Measurements from ENCODE around the gene PCSK6. TPM values are rescaled to one million over a fixed set of nuclear protein-coding genes. Genes with fewer than 3 reads are reported as not detected.

PCSK6 gene
- total RNA-seq, 1 donor from 2014 or later, result 1.8 TPM

DNA sequence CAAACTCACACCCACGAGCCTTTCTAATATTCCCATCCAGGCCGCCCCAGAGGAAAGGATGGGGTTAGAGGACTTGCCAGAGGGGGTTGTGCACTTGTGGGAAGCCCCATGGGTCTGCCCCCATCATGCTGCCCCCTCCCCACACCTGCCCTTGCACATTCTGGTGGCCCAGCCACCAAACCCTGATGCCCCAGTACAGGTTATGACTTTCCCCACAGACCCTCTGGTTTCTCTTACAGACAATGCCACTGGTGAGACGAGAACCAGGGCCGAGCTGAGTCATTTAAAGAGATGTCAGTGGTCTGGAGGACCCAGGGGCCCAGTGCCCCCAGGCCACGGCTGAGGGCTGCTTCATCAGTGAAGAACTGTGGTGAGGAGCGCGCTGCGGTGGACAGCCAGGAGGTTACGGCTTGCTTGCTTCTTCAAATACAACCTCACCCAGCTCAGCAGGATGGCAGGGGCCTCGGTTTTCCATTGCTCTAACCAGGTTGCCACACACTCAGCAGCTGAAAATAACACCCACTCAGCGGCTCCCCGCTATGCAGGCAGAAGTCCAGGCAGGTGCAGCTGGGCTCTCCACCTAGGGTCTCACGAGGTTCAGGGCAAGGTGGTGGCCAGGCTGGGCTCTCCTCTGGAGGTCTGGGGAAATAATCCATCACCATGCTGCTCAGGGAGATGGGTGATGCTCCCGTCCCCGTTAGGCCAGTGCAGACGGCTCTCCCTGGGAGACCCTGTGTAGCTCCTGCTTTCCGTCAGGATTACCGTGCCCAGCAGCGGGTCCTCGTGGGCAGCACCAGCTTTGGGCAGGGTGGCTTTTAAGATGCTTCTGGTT lies 180.7 kb downstream of the PCSK6 start:
- DNase-seq (ENCODE audit: low spot score, unreplicated experiment), result no peak
- no peaks in the 10 kb centered on the region for H3K36me3 Mint-ChIP-seq (ENCODE audit: insufficient read depth)
- no peaks in the 10 kb centered on the region for H3K9me3 Mint-ChIP-seq (ENCODE audit: low read depth)
- no peak overlapping the region for H3K27ac Mint-ChIP-seq
- no peaks in the 10 kb centered on the region for H3K4me1 Mint-ChIP-seq (ENCODE audit: low read depth)
- TF ChIP-seq, protein P1, sequence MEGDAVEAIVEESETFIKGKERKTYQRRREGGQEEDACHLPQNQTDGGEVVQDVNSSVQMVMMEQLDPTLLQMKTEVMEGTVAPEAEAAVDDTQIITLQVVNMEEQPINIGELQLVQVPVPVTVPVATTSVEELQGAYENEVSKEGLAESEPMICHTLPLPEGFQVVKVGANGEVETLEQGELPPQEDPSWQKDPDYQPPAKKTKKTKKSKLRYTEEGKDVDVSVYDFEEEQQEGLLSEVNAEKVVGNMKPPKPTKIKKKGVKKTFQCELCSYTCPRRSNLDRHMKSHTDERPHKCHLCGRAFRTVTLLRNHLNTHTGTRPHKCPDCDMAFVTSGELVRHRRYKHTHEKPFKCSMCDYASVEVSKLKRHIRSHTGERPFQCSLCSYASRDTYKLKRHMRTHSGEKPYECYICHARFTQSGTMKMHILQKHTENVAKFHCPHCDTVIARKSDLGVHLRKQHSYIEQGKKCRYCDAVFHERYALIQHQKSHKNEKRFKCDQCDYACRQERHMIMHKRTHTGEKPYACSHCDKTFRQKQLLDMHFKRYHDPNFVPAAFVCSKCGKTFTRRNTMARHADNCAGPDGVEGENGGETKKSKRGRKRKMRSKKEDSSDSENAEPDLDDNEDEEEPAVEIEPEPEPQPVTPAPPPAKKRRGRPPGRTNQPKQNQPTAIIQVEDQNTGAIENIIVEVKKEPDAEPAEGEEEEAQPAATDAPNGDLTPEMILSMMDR (IDR thresholded peaks at IDR 0.05; ENCODE audit: unreplicated experiment), result no peak
- H3K4me3 Mint-ChIP-seq (ENCODE audit: low read depth), result no peak overlapping the region
- peaks cover 1% of the 10 kb centered on the region for H3K27me3 Mint-ChIP-seq

DNA sequence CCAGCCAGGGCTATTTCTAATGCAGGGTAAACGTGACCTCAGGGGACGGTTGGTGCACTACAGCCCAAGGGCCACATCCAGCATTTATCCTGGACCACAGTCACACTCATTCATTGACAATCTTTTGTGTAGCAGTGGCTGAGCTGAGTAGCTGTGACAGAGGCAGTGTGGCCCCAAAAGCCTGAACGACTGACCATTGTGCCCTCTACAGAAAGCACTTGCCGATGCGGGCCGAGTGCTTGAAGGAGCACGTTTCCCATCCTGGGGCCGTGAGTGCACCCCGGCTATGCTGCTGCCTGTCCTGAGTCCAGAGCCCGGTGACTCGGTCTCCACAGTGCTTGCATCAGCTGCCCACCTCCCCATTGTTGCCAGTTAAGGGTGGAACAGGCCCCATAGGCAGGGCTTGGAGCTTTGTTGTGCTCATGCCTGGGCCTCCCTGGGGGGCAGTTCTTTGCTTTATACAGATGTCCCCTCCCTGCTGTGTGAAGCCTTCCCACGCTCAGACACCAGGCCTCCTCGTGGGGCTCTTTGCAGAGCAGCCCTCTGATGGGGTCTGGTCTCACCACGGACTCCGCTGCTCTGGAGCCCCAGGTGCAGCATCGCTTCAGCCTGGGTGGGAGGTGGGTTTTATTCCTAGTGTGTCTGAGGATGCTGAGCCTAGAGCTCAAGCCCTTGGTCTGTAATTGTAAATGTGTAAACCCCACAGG lies 181.5 kb downstream of the PCSK6 start:
- TF ChIP-seq, protein P1 (IDR thresholded peaks at IDR 0.05; ENCODE audit: unreplicated experiment), result no peak
- Mint-ChIP-seq H3K9me3 (ENCODE audit: low read depth) (no peaks in the 10 kb centered on the region), H3K27ac (no peak overlapping the region), H3K4me3 (ENCODE audit: low read depth) (no peak overlapping the region), H3K4me1 (ENCODE audit: low read depth) (no peaks in the 10 kb centered on the region), H3K36me3 (ENCODE audit: insufficient read depth) (no peaks in the 10 kb centered on the region), H3K27me3 (no peaks in the 10 kb centered on the region)
- DNase-seq (ENCODE audit: low spot score, unreplicated experiment), result no peak

- no peaks in the 10 kb centered on the region for H3K36me3 Mint-ChIP-seq (ENCODE audit: insufficient read depth)
- H3K9me3 Mint-ChIP-seq (ENCODE audit: low read depth), result no peaks in the 10 kb centered on the region
- no peak for DNase-seq (ENCODE audit: low spot score, unreplicated experiment)
- no peak overlapping the region for H3K27ac Mint-ChIP-seq
- no peaks in the 10 kb centered on the region for H3K27me3 Mint-ChIP-seq
- no peaks in the 10 kb centered on the region for H3K4me1 Mint-ChIP-seq (ENCODE audit: low read depth)
- TF ChIP-seq, protein P1 (IDR thresholded peaks at IDR 0.05; ENCODE audit: unreplicated experiment), result no peak
- H3K4me3 Mint-ChIP-seq (ENCODE audit: low read depth), result no peak overlapping the region
These were observed 182.2 kb downstream of the PCSK6 start for GRCh38 chr15:101307048-101307896.

- Mint-ChIP-seq H3K9me3 (ENCODE audit: low read depth) (no peaks in the 10 kb centered on the region), H3K4me1 (ENCODE audit: low read depth) (no peaks in the 10 kb centered on the region), H3K27me3 (no peaks in the 10 kb centered on the region), H3K4me3 (ENCODE audit: low read depth) (no peak overlapping the region), H3K27ac (no peak overlapping the region), H3K36me3 (ENCODE audit: insufficient read depth) (no peaks in the 10 kb centered on the region)
- DNase-seq (ENCODE audit: low spot score, unreplicated experiment), result no peak
- TF ChIP-seq, protein P1 (IDR thresholded peaks at IDR 0.05; ENCODE audit: unreplicated experiment), result no peak
These were observed 183.0 kb downstream of the PCSK6 start for GRCh38 chr15:101306341-101307047.

Measured in progenitor cell of endocrine pancreas (in vitro differentiated cells).